Esophagus mucosa (tissue), 1 donor: Measurements from ENCODE around the gene MTHFD2L. TPM values are rescaled to one million over a fixed set of nuclear protein-coding genes. Genes with fewer than 3 reads are reported as not detected.
"Not testable (repeated sequence)": the region's sequence is repeated elsewhere in the genome, so short reads cannot be mapped to it uniquely, and the experiment has no call there.

Source experiments
- ATAC-seq: fragments of 200-7000 bp; cut with Tn5 transposase; one replicate; pipeline ENCODE4 v1.9.1; 2020
- total RNA-seq: library from RNA; stranded (reverse); gene quantifications from one replicate; pipeline ENCODE4 v1.2.4, GENCODE V29; 2023
- donor health status: DM: yes; HTN: yes; CAD: no.

MTHFD2L gene
- 9.4 TPM for total RNA-seq

DNA sequence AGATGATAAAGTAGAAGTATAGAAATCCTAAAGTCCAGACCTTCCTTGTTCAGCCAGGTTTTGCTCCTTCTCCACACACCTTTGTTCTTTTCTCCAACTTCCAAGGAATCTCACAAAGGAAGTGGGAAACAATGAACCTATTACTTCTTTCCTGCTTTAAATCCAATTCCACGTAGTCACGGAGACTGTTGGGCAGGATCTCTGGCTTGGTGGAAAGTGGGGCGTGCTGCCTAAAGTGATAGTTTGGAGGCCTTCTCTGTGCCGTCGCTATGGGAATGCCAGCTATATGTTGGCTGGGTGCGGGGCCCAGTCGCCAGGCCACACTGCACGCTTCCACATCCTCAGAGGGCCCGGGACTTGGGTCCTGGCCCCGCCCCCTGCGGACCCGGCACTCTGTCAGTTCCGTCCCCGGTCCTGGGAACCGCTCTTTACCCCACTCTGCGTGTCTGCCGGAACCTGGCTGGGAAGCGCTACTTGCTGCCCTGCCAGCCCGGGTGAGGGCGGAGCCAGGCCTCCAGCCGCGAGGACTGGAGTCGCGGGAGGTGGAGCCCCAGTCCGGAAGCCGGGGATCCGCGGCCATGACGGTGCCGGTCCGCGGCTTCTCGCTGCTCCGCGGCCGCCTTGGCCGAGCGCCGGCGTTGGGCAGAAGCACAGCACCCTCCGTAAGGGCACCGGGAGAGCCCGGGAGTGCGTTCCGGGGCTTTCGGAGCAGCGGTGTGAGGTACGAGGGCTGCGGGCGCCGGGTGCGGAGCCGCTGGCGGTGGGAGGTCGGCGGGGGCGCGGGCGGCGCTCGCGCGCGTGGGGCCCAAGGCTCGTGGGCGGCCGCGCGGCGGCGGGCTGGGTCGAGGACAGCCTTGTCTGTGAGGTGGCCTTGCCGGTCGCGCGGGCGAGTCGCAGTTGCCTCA, at the start of gene MTHFD2L:
MTHFD2L (plus strand) TSS at position 558 of the 905 bp plus-strand sequence; CDS start at position 579, 21 bp downstream.
- ATAC-seq = peak; percentile 98

DNA sequence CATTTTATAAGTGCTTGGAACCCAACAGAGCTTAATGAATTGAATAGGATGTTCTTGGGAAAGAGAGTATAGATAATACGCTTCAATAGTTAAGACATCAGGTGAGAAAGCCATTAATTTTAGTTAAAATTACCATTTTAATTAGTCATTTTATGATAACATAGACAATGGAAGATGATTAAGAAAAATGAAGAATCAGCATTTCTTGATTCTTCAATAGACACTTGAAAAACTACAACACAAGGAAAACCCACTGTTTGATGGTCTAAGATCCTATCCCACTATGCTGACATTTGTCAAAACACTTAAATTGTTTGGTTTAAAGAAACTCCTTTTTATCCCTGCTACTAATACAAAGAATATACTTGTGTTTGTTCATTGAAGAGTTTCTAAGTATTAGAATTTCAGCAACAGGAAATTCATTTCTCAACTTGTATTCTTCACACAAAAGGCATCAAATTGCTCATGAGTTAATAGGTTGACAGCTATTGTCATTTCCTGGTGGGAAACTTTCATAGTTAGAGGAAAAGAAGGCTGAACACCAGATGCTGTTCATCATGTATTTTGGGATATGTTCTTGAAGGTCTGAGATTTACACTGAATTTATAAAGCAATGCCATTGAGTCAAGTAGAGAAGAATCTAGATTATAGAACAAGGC, 49.3 kb upstream of the MTHFD2L start:
- ATAC-seq = no peak

DNA sequence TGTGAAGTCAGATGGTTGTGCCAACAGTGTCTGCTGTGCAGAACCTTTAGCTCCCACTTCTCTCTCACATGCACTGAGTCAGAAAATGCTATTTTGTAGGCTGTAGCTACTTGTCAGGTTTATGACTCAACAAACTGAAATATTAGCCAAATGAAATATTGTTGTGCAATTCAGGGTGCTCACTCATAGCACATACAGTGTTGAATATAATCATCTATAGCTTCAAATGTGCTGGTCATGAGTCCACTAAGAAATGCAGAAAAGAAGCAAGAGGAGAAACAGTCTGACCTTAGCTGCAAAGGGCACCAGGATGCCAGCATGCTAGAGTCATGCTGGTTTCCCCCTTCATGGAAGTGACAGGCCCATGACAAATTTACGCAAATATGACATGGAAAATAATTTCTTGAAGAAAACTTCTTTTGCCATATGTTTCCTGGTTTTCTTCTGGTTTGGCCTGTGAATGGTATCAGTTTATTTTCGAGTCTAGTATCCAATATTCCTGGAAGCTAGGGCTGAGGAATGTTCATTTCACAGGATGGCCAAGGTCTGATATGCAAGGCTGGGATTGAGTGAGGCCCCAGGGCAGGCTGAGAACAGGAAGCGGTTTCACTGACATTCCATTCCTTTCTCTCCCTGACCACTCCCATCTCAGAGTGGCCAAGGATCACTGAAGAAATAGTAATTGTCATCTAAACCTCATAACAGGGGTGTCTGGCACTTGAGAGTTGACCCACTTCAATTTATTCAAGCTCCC, 48.6 kb upstream of the MTHFD2L start:
- peak; percentile 91 for ATAC-seq

DNA sequence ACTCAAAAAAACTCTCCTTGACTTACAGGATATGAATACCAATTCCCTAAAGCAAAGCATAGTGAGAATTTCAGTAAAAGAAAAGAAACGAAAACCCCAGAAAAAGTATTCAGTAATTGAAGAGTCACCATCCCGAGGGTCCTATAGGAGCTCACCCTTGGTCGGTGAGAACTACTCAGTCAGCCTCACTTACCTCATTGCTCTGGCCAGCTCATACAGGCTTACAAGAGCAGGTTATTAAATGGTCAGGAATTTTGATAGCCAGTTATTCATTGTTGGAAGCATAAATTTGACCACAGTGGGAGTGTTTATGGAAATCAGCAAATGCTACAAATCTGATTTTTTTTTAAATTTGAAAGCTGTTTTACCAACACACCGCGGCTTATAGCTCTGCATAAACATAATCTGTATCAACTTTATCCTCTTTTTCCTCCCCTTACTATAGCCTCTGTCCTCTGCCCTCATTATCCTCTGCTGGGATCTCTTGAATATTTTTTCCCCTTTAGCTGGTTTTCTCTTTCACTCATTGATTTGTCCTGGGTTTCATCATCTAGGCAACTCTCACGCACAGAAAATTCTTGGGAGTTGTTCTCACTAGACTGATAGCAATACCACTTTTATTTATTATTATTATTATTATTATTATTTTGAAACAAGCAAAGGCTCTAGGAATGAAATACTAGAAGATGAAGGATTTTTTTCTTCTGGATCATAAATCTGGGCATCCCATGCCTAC, 47.9 kb upstream of the MTHFD2L start:
- no peak for ATAC-seq

DNA sequence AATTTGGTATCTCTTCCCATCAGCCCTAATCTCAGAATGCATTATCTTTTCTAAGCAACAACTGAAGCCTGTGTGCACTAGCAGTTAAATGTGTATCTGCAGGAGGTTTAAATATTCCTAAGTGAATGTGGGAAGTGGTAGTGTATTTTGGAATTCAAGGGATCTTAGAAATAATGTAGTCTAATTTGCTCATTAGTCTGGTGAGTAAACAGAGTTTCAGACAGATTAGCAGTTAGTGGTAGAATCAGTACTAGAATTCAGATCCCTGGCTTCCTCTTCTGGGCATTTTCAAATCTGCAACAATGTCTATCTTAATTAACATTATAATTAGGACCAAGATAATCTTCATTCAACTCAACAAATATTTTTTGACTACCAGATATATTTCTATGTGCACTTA, 47.2 kb upstream of the MTHFD2L start:
- no peak for ATAC-seq

DNA sequence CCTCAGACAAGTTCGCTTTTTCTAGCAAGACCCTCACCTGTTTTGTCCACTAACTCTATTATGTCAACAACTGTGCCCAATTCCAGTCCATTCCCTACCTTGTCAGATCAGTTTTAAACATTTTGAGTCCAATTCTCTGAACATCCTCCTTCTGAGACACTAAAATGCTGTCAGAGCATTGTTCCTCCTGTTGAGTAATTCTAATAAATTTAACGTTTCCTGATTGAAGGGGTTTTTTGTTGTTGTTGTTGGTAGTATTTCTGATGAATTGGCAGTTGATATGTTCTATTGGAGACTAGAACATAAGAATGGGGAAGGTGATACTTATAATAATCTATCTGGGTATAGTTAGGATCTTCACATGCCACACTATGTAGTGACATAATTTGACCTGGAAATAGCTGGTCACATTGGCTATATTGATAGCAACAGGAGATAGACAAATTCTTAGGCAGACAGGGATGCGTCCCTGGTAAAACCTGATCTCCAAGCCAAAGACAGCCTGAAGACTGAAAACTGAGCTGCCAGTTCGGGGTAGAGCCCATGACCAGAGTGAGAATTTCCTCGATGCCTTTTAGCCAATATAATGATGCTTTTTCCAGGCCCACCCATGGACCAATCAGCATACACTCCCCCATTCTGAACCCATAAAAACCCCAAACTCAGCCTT, 46.5 kb upstream of the MTHFD2L start:
- no peak for ATAC-seq

DNA sequence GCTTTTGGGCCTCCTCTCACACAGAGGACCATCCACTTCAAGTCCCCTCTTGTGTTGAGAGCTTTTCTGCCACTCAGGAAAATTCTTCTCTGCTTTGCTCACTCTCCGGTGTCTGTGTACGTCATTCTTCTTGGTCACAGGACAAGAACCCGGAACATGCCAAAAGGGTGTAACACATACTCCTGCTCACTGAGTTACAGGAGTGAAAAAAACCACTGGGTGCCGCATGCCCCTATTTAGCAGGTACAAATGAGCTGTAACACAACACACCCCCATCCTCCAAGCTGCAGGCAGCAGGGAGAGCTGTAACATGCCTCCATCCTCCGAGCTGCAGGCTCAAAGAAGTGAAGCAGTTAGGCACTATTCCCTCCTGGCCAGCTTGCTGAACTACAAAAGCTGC, 45.9 kb upstream of the MTHFD2L start:
- ATAC-seq = peak; percentile 85

DNA sequence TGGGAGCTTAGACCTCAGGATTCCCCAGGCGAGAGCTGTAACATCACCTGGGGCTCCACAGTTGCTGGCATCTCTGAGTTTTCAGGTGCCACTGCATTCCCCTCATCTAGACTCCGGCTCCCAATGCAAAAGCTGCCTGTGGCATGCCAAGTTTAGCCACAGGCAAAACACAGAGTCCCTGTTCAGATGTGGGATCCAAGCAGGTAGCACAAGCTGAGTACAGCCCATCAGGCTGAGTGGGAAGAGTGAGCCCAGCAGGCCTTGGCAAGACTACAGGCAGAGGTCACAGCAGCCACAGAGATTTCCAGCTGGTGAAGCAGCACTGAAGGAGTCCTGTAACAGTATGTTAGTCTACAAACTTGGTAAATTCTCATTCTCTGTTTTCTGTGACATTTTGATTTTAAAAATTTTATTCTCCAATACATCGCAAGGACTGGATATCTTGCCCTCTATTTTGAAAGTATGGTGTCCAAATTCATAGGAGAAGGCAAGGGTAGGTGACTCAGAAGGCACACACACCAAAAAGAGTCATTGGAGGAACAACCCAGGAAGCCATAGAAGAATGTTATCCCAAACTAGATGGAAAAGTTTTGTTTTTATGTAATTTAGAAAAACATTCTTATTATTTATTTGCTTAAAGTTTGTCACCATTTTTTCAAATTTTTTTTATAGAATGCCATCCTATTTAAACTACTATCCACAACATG, 45.4 kb upstream of the MTHFD2L start:
- ATAC-seq = no peak

DNA sequence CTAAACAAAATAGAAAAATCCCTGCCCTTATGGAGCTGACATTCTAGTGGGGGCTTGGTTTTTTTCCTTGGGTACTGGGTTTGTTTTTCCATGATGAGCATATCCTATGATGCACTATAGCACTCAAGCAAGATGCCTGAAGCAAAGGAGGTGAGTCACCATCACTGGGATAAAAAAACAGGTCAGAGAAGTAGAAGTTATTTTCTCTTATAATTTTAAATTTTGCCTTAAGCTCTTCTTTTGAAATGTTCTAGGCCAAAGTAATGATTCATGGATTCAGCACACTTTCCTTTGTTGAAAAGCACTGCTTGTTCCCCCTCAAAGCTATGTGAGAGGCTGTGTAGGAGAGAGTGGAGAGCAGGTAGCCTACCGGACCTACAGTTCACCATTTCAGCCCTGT, 43.7 kb upstream of the MTHFD2L start:
- ATAC-seq = peak; percentile 66

DNA sequence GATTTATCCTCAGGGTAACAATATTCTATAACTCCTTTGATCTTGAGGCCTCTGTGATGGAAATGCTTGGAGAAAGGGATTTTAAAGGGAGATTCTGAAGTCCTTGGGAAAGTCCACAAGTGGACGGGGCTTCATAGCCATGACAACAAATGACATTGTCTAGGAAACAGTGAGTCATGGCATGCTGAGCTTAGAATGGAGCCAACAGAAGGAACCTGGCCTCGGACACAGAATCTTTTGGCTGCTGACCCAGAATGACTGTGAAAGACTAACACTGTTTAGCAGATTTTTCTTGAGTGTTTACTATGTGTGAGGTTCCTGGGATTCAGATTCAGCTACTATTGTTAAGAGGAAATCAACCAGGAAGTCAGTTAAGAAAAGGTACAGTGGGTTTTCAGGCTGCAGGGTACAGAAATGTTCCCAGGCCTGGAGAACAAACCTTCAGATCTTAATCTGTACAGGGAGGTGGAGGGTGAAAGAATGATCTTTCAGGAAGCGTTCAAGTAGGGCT, 40.8 kb upstream of the MTHFD2L start:
- peak; percentile 73 for ATAC-seq

DNA sequence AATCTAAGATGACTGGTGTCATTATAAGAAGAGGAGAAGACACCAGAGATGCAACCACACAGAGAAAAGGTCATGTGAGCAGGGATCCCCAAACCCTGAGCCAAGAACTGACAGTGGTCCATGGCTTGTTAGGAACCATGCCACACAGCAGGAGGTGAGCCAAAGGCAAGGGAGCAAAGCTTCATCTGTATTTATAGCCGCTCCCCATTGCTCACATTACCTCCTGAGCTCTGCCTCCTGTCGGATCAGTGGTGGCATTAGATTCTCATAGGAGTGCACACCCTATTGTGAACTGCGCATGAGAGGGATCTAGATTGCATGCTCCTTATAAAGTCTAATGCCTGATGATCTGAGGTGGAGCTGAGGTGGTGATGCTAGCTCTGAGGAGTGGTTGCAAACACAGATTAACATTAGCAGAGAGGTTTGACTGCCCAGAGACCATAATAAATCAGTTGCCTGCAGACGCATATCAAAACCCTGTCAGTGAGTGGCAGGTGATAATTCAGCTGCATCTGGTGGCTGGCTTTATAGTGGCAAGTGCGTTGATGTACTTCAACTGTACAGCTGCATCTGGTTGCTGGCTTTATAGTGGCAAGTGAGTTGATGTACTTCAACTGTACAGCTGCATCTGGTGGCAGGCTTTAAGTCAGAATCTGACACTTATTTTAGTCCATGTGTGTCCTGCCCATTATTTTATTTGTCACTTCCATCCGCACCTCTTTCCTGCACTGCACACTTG, 39.1 kb upstream of the MTHFD2L start:
- no peak for ATAC-seq

DNA sequence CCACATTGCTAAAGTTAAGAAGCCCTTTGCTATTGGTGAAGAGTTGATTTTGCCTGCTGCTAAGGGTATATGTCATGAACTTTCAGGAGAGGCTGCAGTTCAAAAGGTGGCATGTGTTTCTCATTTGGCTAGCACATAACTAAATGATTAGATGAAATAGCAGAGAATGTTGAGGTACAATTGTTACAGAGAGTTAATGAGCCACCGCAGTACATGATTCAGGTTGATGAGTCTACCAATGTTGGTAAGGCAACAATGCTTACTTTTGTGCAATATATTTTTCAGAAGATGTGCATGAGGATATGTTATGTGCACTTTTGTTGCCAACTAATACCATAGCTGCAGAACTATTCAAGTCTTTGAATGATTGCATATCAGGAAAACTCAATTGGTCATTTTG, 37.8 kb upstream of the MTHFD2L start:
- no peak for ATAC-seq

DNA sequence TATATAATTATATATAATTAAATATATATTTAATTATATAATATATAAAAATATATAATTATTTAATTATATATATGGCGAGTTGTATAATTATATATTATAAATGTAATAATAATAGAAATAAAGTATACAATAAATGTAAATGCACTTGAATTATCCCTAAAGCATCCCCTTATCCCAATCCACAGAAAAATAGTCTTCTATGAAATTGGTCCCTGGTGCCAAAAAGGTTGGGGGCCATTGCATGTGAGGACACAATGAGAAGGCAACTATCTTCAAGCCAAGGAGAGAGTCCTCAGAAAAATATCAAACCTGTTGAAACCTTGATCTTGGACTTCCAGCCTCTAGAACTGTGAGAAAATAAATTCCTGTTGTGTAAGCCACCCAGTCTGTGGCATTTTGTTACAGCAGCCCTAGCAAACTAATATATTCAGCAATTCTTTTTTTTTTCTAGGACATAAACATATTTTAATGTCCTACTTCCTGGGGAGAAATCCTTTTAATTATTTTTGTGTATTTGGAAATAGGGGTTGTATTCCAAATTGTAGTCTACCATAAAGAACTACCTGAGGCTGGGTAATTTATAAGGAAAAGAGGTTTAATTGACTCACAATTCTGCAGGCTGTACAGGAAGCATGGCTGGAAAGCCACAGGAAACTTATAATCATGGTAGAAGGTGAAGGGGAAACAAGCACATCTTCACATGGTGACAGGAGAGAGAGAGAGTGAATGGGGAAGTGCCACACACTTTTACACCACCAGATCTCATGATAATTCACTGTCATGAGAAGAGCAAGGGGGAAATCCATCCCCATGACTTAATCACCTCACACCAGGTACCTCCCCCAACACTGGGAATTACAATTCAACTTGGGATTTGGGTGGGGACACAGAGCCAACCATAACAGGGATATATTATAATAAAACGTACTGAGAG, 36.0 kb upstream of the MTHFD2L start:
- no peak for ATAC-seq

DNA sequence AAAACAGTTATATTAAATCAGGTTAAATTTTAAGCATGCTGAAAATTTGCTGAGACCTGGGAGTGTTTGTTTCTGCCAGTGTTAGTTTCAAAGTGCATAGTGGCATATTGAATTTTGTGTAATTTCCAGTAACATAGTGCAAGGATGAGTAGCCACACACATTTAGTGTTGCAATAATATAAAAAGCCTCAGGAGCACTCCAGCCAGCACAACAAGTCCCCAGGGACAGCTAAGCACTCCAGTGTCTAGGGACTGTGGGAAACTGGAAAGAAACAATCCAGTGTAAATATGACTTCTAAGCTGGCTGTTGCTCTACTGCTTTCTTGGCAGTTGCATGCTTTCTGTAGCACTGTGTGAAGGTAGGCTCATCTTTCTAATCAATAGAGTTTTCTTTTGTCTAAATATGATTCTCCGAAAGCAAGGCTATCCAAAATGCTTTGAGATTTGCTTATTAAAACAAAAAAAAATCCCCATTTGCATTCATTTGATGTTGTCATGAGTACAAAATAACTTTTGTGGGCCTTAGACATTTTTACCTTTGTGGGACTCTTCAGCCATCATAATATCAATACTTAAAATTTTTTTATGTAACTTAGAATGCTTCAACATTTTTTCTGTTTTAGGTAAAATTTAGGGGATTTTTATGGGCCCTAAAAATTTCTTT, 34.7 kb upstream of the MTHFD2L start:
- ATAC-seq = no peak

DNA sequence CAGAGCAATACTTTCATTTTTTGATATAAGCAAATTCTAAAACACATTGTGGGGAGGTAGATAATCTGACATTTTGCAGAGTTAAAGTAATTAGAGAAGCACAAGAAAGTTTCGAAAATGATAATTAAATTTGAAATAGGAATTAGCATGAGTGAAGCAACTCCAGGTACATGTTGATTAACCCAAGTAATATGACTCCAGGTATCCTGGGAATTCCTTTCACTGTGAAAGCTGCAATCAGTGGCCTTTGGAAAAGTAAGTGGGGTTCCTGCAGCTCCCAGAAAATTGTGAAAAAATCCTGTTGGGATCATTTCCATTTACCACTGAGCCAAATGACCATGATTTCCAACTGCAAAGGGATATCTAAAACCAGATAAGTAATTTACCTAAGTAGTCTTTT, 32.9 kb upstream of the MTHFD2L start:
- no peak for ATAC-seq

DNA sequence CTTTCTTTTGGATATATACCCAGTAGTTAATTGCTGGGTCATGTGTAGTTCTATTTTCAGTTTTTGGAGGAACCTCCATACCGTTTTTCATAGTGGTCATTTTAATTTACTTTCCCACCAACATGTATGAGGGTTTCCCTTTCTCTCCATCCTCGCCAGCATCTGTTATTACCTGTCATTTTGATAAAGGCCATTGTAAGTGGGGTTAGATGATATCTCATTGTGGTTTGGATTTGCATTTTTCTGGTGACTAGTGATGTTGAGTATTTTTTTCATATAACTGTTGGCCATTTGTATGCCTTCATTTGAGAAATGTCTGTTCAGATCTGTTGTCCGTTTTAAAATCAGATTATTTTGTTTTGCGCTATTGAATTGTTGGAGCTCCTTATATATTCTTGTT, 30.2 kb upstream of the MTHFD2L start:
- no peak for ATAC-seq

DNA sequence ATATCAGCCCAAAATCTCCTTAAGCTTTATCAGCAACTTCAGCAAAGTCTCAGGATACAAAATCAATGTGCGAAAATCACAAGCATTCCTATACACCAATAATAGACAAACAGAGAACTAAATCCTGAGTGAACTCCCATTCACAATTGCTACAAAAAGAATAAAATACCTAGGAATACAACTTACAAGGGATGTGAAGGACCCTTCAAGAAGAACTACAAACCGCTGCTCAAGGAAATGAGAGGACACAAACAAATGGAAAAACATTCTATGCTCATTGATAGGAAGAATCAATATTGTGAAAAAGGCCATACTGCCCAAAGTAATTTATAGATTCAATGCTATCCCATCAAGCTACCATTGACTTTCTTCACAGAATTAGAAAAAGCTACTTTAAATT, 27.1 kb upstream of the MTHFD2L start:
- ATAC-seq = not testable (repeated sequence)

DNA sequence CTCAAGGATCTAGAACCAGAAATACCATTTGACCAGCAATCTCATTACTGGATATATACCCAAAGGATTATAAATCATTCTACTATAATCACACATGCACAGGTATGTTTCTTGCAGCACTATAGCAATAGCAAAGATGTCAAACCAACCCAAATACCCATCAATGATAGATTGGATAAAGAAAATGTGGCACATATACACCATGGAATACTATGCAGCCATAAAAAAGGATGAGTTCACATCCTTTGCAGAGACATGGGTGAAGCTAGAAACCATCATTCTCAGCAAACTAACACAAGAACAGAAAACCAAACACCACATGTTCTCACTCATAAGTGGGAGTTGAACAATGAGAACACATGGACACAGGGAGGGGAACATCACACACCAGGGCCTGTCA, 25.7 kb upstream of the MTHFD2L start:
- not testable (repeated sequence) for ATAC-seq

DNA sequence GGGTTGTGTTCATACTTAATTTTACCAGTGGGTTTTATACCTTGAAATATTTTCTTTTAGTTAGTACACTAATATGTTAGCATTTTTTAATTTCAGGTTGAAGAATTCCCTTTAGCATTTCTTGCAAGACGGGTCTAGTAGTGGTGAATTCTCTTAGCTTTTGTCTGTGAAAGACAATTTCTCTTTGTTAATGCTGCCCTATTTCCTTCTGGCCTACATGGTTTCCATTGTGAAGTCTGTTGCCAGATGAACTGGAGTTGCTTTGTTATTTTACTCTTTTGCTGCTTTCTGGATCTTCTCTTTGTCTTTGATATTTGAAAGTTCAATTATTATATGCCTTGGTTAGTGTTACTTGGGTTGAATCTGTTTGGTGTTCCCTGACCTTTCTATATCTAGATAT, 25.0 kb upstream of the MTHFD2L start:
- no peak for ATAC-seq
